Measurements from ENCODE around the gene EIF5. TPM values are rescaled to one million over a fixed set of nuclear protein-coding genes. Genes with fewer than 3 reads are reported as not detected.

EIF5 gene
- total RNA-seq (2022) (350 and 392 TPM in 2 replicates), Bru-seq, nascent RNA (percentile 99 among the genes with signal in this experiment), BruChase-seq, experiment 1, labeled RNA remaining after a 2-hour chase (percentile 100 among the genes with signal in this experiment), BruChase-seq, experiment 2, labeled RNA remaining after a 6-hour chase (percentile 99 among the genes with signal in this experiment)
- long read RNA-seq, full-length matches to known transcripts, result 1,000 of 1,251 reads
- long read RNA-seq, partial matches to known transcripts, result 142 of 1,251 reads
- long read RNA-seq, other reads (novel, unspliced or antisense), result 109 of 1,251 reads

- Mint-ChIP-seq H3K27me3 (ENCODE audit: insufficient read depth, unreplicated experiment) (no peaks in the 10 kb centered on the region), H3K27ac (ENCODE audit: unreplicated experiment) (peak within 1 kb of the TSS; percentile 96), H3K4me3 (ENCODE audit: unreplicated experiment) (peak within 1 kb of the TSS; percentile 96), H3K36me3 (ENCODE audit: insufficient read depth, unreplicated experiment) (peaks cover 56% of the 10 kb centered on the region), H3K4me1 (ENCODE audit: low read depth, unreplicated experiment) (peaks cover 6% of the 10 kb centered on the region), H3K9me3 (ENCODE audit: unreplicated experiment) (no peaks in the 10 kb centered on the region)
- peak within 1 kb of the TSS; percentile 96 for H3K4me3 ChIP-seq (ENCODE audit: low read depth, low read length)
- DNase-seq, result peak; percentile 98 to 99
- CTCF ChIA-PET, result interaction anchor here (0.6 to 1.2 kb wide), 3 partner anchors 56 to 470 kb away, joined by 3 to 8 read pairs (median 6); no protein-coding TSS in a partner anchor
- peaks cover 6% of the 10 kb centered on the region; the same call in 1 of the 2 replicates for H3K4me1 ChIP-seq
- BruUV-seq (replicated peaks), result no TSS peak
- intact Hi-C loops (cut with micrococcal nuclease; ENCODE audit: unreplicated experiment), result no loop called here
- peak in 1 of 2 experiments; percentile 21 for TF ChIP-seq CTCF (IDR thresholded peaks at IDR 0.05; ENCODE audit: insufficient read depth in 1 of 2, low read depth in 1 of 2, low read length in 1 of 2, severe bottlenecking in 1 of 2, unreplicated experiment in 1 of 2)
- H3K36me3 ChIP-seq (ENCODE audit: control insufficient read depth, insufficient read depth, low read length), result peaks cover 2% of the 10 kb centered on the region
- POLR2A ChIA-PET, result interaction anchor here (0.6 to 1.9 kb wide), 9 partner anchors 9 to 277 kb away, joined by 3 to 7 read pairs (median 4); partner anchors contain the start of gene EXOC3L4
- no peaks in the 10 kb centered on the region for H3K9me3 ChIP-seq
- no peaks in the 10 kb centered on the region for H3K27me3 ChIP-seq (replicated peaks; ENCODE audit: control insufficient read depth, insufficient read depth, low read length)
These were observed at the start of gene EIF5 for GRCh38 chr14:103333754-103334643. Gene EIF5, plus strand, starts transcription at chr14:103334237. Its CDS starts 1,624 bp downstream, at chr14:103335861.

GRCh38 chr14:103284574-103285467 is 49.2 kb upstream of the EIF5 start:
- no peaks in the 10 kb centered on the region for H3K36me3 ChIP-seq (ENCODE audit: control insufficient read depth, insufficient read depth, low read length)
- intact Hi-C loops (cut with micrococcal nuclease; ENCODE audit: unreplicated experiment), result loop anchor here (2.0 kb wide), 1 partner anchor 180 kb away; no protein-coding TSS in a partner anchor
- TSS peak; percentile 84 for BruUV-seq (replicated peaks)
- H3K4me1 ChIP-seq, result peaks cover 16% of the 10 kb centered on the region
- no peaks in the 10 kb centered on the region for H3K27me3 ChIP-seq (replicated peaks; ENCODE audit: control insufficient read depth, insufficient read depth, low read length)
- peak overlapping the region; percentile 46 for H3K27ac Mint-ChIP-seq (ENCODE audit: unreplicated experiment)
- H3K4me3 ChIP-seq (ENCODE audit: low read depth, low read length), result no peak overlapping the region
- no peaks in the 10 kb centered on the region for H3K9me3 Mint-ChIP-seq (ENCODE audit: unreplicated experiment)
- no peaks in the 10 kb centered on the region for H3K9me3 ChIP-seq
- H3K27me3 Mint-ChIP-seq (ENCODE audit: insufficient read depth, unreplicated experiment), result no peaks in the 10 kb centered on the region
- H3K4me1 Mint-ChIP-seq (ENCODE audit: low read depth, unreplicated experiment), result peaks cover 15% of the 10 kb centered on the region
- H3K4me3 Mint-ChIP-seq (ENCODE audit: unreplicated experiment), result peak overlapping the region; percentile 3
- H3K36me3 Mint-ChIP-seq (ENCODE audit: insufficient read depth, unreplicated experiment), result no peaks in the 10 kb centered on the region
- ChIA-PET CTCF (interaction anchor here (0.5 to 1.0 kb wide), 4 partner anchors 24 to 181 kb away, joined by 3 to 6 read pairs (median 4); no protein-coding TSS in a partner anchor), POLR2A (no interaction called here)
- no peak for TF ChIP-seq CTCF (IDR thresholded peaks at IDR 0.05; ENCODE audit: insufficient read depth in 1 of 2, low read depth in 1 of 2, low read length in 1 of 2, severe bottlenecking in 1 of 2, unreplicated experiment in 1 of 2)
- DNase-seq, result peak; percentile 49 to 51
